Endothelial cell (in vitro differentiated cells): ENCODE results near the gene EMCN. TPM values are rescaled to one million over a fixed set of nuclear protein-coding genes. Genes with fewer than 3 reads are reported as not detected.

Source experiments
- DNase-seq: peaks from one replicate; pipeline ENCODE4 v3.0.0; 2021; ENCODE audit warnings: low spot score
- H3K27ac Mint-ChIP-seq: one replicate; pipeline ENCODE4 v1.8.0; 2021; ENCODE audit warnings: mixed read lengths, inconsistent platforms; ENCODE audit not compliant: unreplicated experiment
- H3K27me3 Mint-ChIP-seq: one replicate; pipeline ENCODE4 v1.8.0; 2021; ENCODE audit warnings: mild to moderate bottlenecking, moderate library complexity, mixed read lengths, inconsistent platforms; ENCODE audit not compliant: unreplicated experiment
- H3K36me3 Mint-ChIP-seq: one replicate; pipeline ENCODE4 v1.8.0; 2021; ENCODE audit warnings: mild to moderate bottlenecking, low read depth, mixed read lengths, inconsistent platforms; ENCODE audit not compliant: unreplicated experiment
- H3K4me1 Mint-ChIP-seq: one replicate; pipeline ENCODE4 v1.8.0; 2021; ENCODE audit warnings: mild to moderate bottlenecking, mixed read lengths, inconsistent platforms; ENCODE audit not compliant: unreplicated experiment
- H3K4me3 Mint-ChIP-seq: one replicate; pipeline ENCODE4 v1.8.0; 2021; ENCODE audit warnings: mild to moderate bottlenecking, mixed read lengths, inconsistent platforms; ENCODE audit not compliant: unreplicated experiment
- H3K9me3 Mint-ChIP-seq: one replicate; pipeline ENCODE4 v1.8.0; 2021; ENCODE audit warnings: mixed read lengths, inconsistent platforms; ENCODE audit not compliant: unreplicated experiment
- CTCF ChIP-seq: fragments of 200-600 bp; sonication (generic); IDR thresholded peaks from one replicate; pipeline ENCODE4 v1.5.0; 2021; ENCODE audit warnings: antibody characterized with exemption; ENCODE audit not compliant: unreplicated experiment
- total RNA-seq: library from RNA; stranded (reverse); fragmentation: NEBNext Ultra II Directional; extraction: Animal tissue kit (Norgen Biotek cat#: 25700); gene quantifications from one replicate; pipeline ENCODE4 v1.2.1, GENCODE V29; 2021; ENCODE audit not compliant: unreplicated experiment

EMCN gene
- total RNA-seq, 1 donor from 2014 or later = 70.4 TPM

DNA sequence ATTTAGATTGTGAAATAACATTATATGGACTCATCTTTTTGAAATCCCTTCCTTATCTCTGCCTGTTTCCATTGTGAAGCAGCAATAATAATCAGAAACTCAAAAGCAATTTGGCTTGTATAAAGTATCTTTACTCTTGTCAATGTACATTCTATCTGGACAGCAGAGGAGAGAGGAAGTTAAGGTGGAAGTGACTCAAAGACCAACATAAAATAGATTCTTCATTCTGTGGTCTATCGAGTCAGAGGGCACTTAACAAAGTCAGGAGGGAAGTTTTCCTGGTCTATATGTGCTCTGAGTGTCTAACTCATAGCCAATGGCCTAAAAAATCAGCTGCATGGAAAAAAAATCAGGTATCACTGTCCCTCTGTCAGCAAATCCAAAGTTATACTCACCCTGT is 155.5 kb downstream of the EMCN start:
- Mint-ChIP-seq H3K4me1 (peaks cover 9% of the 10 kb centered on the region), H3K27me3 (no peaks in the 10 kb centered on the region), H3K4me3 (no peak overlapping the region), H3K9me3 (no peaks in the 10 kb centered on the region), H3K27ac (no peak overlapping the region), H3K36me3 (no peaks in the 10 kb centered on the region)
- TF ChIP-seq CTCF = no peak
- DNase-seq = no peak

GRCh38 chr4:100361336-100361735 is 156.5 kb downstream of the EMCN start:
- peaks cover 4% of the 10 kb centered on the region for H3K36me3 Mint-ChIP-seq
- no peaks in the 10 kb centered on the region for H3K27me3 Mint-ChIP-seq
- H3K9me3 Mint-ChIP-seq = no peaks in the 10 kb centered on the region
- no peak overlapping the region for H3K27ac Mint-ChIP-seq
- no peak overlapping the region for H3K4me3 Mint-ChIP-seq
- no peak for DNase-seq
- H3K4me1 Mint-ChIP-seq = peaks cover 5% of the 10 kb centered on the region
- no peak for TF ChIP-seq CTCF

DNA sequence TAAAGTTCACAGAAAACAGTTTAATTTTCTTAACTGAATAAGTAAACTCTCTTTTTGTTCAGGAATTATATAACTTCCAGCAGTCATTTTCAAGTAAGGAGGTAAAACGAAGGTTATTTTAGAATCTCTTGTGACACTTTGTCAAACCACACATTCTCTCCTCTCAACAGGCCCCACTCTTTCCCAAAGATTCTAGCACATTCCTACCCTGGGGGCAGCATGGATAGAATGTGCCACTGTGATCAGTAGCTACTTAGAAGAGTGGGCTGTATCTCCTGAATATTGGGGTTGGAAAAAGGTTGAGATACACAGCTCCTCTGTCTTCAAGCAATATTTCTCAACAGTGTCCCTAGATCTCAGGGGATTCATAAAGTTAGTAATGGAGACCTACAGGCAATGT is 157.6 kb downstream of the EMCN start:
- Mint-ChIP-seq H3K27me3 (no peaks in the 10 kb centered on the region), H3K4me1 (peaks cover 3% of the 10 kb centered on the region), H3K9me3 (no peaks in the 10 kb centered on the region), H3K36me3 (peaks cover 4% of the 10 kb centered on the region), H3K4me3 (no peak overlapping the region), H3K27ac (no peak overlapping the region)
- TF ChIP-seq CTCF = no peak
- no peak for DNase-seq

DNA sequence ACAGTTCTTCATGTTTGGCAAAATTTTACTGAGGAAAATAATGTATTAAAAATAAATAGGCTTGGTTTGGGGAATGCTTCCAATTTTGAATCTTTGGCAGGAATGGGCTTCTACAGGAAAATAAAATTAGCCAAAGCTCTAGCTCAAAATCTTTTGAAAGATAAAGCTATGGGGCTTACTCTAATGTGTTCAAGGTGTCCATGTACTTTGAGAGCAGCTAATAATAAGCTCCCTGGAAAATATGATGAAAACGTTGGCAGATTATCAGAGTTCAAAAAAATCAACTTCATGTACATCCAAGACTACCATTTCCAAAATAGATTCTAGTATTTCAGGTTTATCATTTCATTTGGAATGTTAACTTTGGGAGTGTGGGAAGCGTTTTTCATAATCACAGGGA is 158.4 kb downstream of the EMCN start:
- Mint-ChIP-seq H3K27ac (no peak overlapping the region), H3K4me1 (peaks cover 3% of the 10 kb centered on the region), H3K9me3 (no peaks in the 10 kb centered on the region), H3K27me3 (no peaks in the 10 kb centered on the region), H3K4me3 (no peak overlapping the region), H3K36me3 (peaks cover 4% of the 10 kb centered on the region)
- no peak for DNase-seq
- TF ChIP-seq CTCF = no peak

DNA sequence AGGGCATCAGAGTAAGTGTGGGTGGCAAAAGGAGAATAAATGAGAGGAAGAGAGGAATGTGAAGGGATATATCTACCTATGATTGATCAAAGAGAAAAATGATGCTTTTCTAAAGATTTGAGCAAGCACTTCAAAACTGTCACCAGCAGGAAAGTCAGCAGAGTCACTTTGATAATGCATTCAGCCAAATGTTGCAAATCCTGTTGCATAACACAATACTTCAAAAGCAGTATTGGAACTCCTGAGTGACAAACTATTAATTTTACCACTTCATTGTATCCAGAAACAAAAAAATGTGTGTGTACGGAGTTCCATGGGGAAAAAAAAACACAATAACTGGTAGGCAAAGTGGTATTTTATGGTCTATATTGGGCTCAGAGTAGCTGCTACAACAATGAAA is 160.3 kb downstream of the EMCN start:
- Mint-ChIP-seq H3K36me3 (peaks cover 4% of the 10 kb centered on the region), H3K27ac (no peak overlapping the region), H3K4me1 (no peaks in the 10 kb centered on the region), H3K9me3 (no peaks in the 10 kb centered on the region), H3K4me3 (no peak overlapping the region), H3K27me3 (no peaks in the 10 kb centered on the region)
- no peak for TF ChIP-seq CTCF
- no peak for DNase-seq
